Ishikawa (cell line): ENCODE measurements around the gene ZBTB44.

Experiments
- CEBPB ChIP-seq: IDR thresholded peaks from 2 replicates; pipeline ENCODE4 v1.6.1; 2012
- CREB1 ChIP-seq: IDR thresholded peaks from 2 replicates; pipeline ENCODE4 v1.6.1; 2012; ENCODE audit warnings: low read depth
- EGR1 ChIP-seq: IDR thresholded peaks from 2 replicates; pipeline ENCODE4 v1.6.1; 2012
- EP300 ChIP-seq: IDR thresholded peaks from 2 replicates; pipeline ENCODE4 v1.6.1; 2012; ENCODE audit warnings: borderline replicate concordance
- FOXM1 ChIP-seq: IDR thresholded peaks from 2 replicates; pipeline ENCODE4 v1.6.1; 2012; ENCODE audit warnings: low read depth, borderline replicate concordance
- NFIC ChIP-seq: IDR thresholded peaks from 2 replicates; pipeline ENCODE4 v1.6.1; 2012
- RAD21 ChIP-seq: IDR thresholded peaks from 2 replicates; pipeline ENCODE4 v1.6.1; 2012; ENCODE audit warnings: low read depth
- REST ChIP-seq: IDR thresholded peaks from 2 replicates; pipeline ENCODE4 v1.6.1; 2012; ENCODE audit warnings: low read depth, mild to moderate bottlenecking
- TAF1 ChIP-seq: IDR thresholded peaks from 2 replicates; pipeline ENCODE4 v1.6.1; 2012; ENCODE audit warnings: low read depth, mild to moderate bottlenecking
- TCF12 ChIP-seq: IDR thresholded peaks from 2 replicates; pipeline ENCODE4 v1.6.1; 2012; ENCODE audit warnings: low read depth
- TEAD4 ChIP-seq: IDR thresholded peaks from 2 replicates; pipeline ENCODE4 v1.6.1; 2012
- YY1 ChIP-seq: IDR thresholded peaks from 2 replicates; pipeline ENCODE4 v1.6.1; 2012; ENCODE audit warnings: low read depth
- ZBTB7A ChIP-seq: IDR thresholded peaks from 2 replicates; pipeline ENCODE4 v1.6.1; 2012; ENCODE audit warnings: low read depth
- TF ChIP-seq, protein P1 (sequence below): IDR thresholded peaks from 2 replicates; pipeline ENCODE4 v1.6.1; 2012
- TF ChIP-seq, protein P2 (sequence below): IDR thresholded peaks from 2 replicates; pipeline ENCODE4 v1.6.1; 2012

The ZBTB44 gene

DNA sequence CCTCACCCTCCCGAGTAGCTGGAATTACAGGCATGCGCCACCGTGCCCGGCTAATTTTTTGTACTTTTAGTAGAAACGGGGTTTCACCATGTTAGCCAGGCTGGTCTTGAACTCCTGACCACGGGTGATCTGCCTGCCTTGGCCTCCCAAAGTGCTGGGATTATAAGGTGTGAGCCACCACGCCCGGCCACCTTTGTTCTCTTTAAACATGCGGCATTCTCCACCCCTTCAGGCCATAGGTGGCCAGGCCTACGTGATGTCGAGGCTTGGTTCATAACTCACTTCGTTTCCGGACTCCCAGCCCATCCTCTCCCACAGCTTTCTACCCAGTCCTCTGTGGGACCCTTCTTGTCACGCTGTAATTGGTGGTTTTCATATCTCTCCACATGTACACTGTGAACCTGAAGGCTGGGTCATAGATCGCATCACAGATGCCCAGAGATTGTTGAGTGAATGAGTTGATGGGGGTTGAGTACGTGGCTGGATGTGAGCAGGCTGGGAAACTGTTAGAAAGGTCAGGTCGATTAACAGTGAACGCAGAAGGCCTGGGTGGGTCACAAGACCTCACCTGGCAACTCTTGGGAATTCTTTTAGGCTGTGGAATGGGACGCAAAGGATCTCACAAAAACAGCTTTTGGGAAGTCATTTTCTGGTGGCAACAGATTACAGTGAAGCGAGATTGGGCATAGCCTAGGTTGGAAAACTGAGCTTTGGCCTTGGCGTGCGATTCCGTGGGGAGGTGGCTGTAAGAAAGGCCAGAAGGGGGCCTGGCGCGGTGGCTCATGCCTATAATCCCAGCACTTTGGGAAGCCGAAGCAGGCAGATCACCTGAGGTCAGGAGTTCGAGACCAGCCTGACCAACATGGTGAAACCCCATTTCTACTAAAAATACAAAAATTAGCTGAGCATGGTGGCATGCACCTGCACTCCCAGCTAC, 110.7 kb downstream of the ZBTB44 start:
- TF ChIP-seq NFIC, result no peak
- no peak for TF ChIP-seq EGR1
- TF ChIP-seq RAD21, result no peak
- no peak for TF ChIP-seq TAF1
- TF ChIP-seq YY1, result no peak
- TF ChIP-seq, protein P1, sequence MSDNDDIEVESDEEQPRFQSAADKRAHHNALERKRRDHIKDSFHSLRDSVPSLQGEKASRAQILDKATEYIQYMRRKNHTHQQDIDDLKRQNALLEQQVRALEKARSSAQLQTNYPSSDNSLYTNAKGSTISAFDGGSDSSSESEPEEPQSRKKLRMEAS, result no peak
- TF ChIP-seq CEBPB, result no peak
- TF ChIP-seq, protein P2, sequence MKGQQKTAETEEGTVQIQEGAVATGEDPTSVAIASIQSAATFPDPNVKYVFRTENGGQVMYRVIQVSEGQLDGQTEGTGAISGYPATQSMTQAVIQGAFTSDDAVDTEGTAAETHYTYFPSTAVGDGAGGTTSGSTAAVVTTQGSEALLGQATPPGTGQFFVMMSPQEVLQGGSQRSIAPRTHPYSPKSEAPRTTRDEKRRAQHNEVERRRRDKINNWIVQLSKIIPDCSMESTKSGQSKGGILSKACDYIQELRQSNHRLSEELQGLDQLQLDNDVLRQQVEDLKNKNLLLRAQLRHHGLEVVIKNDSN, result no peak

DNA sequence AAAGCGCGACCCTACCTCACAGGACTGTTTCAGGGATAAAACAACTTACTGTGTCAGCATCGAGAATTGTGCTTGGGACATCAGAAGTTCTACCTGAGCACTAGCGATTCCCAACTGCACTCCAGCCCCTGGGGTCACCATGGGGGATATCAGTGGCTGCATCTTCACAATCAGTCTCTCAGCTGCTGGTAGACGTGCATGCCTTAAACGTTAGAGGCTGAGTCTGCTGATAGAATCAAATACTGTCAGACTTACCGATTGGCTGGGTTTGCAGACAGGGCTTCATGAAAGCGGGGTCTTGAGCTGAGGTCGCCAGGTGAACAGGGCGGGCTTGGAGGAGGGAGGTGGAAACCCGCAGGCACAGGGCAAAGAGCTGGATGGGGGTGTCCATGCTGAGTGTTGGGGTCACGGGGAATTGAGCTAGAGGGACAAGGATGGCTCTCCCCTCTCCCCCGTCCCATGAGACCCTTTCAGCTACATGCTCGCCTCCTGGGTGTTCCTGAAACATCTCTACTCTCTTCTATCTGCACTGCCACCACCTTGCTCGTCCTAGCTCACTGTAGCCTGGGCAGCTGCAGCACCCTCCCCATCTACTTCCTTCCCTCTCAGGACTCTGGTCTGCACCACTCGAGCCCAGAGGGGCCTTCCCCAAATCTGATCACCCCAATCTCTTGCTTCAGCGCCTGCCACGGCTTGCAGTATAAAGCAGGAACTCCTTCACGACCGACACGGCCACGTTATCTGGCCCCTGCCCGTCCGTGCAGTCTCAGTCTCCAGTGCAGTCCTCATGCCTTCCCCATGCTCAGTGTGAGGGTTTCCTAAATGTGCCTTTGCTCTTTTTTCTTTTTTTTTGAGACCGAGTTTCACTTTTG, 111.7 kb downstream of the ZBTB44 start:
- TF ChIP-seq RAD21 (no peak), TAF1 (no peak), YY1 (no peak), EGR1 (no peak), TEAD4 (no peak), FOXM1 (no peak), CREB1 (no peak), ZBTB7A (no peak), CEBPB (no peak)
- TF ChIP-seq, protein P1, result no peak
- TF ChIP-seq, protein P2, result no peak

DNA sequence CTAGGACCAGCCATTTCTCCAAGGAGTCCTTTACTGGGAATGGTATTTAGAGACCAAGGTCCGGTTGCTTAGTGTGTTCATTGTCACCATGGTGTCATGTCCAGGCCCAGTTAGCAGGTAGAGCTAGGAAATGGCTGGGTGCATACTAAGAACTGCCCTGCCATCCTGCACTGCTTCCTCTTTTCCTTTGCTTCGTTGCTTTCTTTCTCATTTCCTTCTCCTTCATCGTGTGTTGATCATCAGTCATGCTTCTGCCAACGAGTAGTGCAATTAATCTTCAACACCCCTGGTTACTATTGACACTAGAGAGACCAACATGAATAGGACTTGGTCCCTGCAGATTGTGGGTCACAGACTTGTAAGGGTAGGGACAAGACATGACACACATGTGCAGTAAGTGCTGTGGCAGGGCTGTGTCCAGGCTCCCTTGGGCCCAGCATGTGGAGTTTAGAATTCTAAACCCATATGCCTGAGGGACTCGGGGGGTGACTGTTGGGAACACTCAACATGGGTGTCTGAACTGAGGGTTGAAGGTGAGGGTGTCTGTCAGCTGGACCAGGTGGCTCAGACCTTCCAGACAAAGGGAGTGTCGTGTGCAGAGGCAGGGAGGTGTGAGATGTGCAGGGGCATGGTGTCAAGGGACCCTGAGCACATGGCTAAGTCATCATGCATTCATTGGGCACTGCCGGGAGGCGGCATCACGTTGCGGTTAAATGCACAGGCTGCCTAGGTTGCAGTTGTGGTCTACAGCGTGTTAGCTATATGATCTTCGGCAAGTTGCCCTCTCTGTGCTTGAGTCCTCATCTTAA, 112.5 kb downstream of the ZBTB44 start:
- TF ChIP-seq RAD21, result no peak
- no peak for TF ChIP-seq TEAD4
- TF ChIP-seq, protein P2, result no peak
- TF ChIP-seq TCF12, result no peak
- TF ChIP-seq, protein P1, result no peak
- no peak for TF ChIP-seq EGR1
- TF ChIP-seq EP300, result no peak
- no peak for TF ChIP-seq YY1
- no peak for TF ChIP-seq ZBTB7A
- no peak for TF ChIP-seq CEBPB
- no peak for TF ChIP-seq CREB1
- no peak for TF ChIP-seq FOXM1
- TF ChIP-seq NFIC, result no peak
- no peak for TF ChIP-seq REST
- no peak for TF ChIP-seq TAF1

GRCh38 chr11:130201026-130201425, 113.7 kb downstream of the ZBTB44 start:
- no peak for TF ChIP-seq NFIC

DNA sequence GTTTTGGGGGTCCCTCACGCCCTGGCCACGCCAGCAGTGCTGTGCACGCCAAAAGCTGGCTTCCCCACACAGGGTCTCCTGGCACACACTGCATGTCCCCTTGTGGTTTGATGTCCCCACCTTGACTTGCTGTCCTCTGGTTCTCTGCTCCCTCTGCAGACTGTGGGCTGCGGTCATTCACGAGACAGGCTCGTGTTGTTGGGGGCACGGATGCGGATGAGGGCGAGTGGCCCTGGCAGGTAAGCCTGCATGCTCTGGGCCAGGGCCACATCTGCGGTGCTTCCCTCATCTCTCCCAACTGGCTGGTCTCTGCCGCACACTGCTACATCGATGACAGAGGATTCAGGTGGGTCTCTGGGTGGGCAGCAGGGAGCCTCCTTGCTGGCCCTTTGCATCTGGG, 114.9 kb downstream of the ZBTB44 start:
- TF ChIP-seq, protein P2, result no peak
- no peak for TF ChIP-seq FOXM1
- TF ChIP-seq CEBPB, result no peak
- TF ChIP-seq CREB1, result no peak
- TF ChIP-seq, protein P1, result no peak
- no peak for TF ChIP-seq EGR1
- no peak for TF ChIP-seq REST
- TF ChIP-seq TEAD4, result no peak
- TF ChIP-seq RAD21, result no peak
- no peak for TF ChIP-seq NFIC
- no peak for TF ChIP-seq TAF1
- no peak for TF ChIP-seq TCF12
- no peak for TF ChIP-seq ZBTB7A
- no peak for TF ChIP-seq YY1
- no peak for TF ChIP-seq EP300
